Measurements from ENCODE around the gene GALT.
"Not testable (repeated sequence)": the region's sequence is repeated elsewhere in the genome, so short reads cannot be mapped to it uniquely, and the experiment has no call there.

GALT gene

DNA sequence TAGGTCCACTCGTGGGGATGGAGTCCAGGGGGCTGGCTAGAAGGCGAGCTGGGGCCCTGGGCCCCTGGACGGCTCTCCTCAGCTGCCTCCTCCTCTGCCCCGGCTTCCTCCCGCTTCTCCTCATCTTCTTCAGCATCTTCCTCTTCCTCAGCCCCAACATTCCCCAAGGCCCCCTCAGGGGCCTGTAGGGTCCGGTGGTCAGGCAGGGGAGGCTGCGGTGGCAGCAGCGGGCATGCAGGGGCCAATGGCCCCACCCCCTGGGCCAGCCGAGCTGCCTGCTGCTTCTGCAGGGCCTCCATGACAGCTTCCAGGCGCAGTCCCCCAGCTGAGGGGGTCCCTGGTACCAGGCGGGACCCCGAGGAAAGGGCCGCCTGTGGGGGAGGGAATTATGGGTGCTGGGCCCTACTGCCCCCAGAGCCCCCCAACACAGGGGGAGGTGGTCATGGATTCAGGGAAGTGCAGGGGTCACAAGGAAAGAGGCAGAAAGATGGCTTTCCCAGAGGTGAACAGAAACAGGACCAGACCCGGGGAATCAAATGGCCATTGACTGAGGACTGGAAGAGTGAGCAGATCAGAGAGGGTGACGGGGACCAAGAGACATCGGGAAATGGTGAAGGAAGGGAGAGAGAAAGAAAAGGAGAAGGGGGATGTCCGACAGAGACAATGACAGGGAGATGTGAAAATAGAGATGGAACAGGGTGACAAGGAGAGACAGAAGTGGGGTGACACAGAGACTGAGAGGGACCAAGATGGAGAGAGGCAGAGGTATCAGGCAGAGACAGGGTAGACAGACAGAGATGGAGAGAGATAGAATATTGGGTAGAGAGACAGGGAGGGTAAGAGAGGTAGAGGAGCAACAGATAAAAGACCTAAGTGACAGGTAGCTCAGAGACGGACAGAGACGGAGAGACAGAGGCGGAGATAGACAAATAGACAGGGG, 18.5 kb upstream of the GALT start:
- no peak for DNase-seq

DNA sequence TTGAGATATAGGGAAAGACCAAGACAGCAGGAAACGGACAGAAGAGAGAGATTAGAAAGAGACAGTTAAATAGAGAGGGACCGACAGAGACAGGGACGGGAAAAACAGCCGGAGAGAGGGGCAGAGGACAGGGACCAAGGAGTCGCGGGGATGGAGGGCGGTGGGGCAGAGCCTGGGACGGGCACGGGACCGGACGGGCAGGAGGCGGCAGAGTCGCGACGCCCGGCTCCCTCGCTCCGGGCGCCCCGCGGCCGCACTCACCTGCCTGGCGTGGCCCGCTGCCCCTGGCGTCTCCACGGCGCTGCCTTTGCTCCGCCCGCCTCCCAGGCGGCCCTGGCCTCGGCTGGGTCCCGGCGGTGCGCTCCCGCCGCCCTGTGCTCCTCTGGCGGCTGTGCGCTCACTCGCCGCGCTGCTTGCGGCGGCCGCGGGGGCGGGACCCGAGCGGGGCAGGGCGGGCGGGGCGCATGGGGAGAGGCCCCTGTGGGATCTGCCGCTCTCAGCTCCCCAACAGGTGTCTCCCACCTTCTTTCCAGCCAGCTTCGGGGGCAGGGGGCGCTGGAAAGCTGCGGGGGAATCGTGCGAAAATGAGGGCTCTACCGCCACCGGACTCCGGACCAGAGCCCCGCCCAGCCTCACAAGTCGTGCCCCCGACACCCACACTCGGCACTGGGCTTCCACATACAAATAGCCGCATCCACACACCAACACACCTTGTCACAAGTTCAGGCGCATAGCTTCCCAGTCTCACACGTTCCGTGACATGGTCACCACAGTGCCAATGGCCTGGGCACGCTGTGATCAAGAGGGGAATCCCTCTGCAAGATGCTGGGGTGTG, 17.6 kb upstream of the GALT start, which contains the start of gene ARID3C:
TSS of gene ARID3C (minus strand) at position 411 of the 835 bp plus-strand sequence. CDS start 1,052 bp downstream, outside the sequence.
- peak; percentile 59 for DNase-seq

DNA sequence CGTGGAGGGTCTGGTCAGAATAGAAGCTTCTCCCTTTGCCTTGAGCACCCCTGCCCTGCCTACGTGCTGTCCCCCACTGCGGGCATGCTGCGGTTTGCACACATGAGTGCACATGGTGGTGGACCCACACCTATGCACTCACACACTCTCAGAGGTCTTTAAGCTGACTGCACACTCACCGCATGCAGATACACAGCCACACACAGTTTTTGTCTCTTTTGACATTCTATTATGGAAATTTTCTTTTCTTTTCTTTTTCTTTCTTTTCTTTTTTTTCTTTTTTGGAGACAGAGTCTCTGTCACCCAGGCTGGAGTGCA, 17.0 kb upstream of the GALT start:
- no peak for DNase-seq

DNA sequence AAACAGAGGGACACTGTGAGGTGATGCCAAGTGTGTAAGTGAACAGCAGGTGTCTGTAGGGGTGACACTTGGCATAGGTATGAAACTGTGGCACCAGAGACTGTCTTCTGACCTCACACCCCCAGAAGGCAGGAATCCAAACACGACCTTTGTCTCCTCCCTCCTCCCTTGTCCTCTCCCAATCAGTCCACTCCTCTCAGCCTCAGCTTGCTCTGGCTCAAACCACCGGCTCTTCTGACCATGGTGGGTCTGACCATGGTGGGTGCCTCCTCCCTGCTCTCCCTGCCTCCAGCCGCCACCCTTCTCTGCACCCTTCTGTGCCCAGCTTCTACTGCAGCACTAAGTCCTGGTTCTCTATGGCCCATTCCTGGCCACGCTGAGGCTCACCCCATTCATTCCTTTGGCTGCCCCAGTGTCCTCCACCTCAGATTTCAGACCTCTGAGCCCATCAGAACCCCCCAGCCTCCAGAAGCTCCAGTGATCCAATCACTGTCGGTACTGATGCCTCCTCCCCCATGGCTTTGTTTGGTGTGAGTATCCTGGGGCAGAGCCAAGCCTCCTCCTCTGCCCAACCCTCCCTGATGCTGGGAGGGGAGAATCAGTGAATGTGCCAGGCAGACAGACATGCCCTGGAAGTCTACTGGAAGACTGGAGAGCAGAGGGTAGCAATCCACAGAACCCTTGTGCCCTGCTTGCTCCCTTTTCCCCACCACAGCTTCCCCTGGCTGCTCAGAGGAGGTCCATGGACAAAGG, 15.9 kb upstream of the GALT start:
- no peak for DNase-seq

DNA sequence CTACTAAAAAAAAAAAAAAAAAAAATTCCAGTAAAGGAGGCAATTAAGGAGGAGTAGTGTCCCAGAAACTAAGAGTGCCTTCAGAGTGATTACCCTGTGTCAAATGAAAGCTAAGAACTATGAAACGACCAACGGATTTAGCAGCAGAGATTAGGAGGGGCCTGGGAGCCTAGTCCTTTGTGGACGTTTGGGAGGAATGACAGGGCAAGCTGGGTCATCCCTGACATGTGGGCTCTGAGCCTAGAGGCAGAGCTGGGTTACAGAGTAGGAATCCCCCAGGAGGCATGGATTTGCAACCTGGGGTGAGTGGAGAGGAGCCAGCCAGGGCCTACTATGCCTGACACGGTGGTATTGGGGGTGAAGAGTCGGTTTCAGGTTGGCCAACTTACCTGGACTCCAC, 13.3 kb upstream of the GALT start:
- no peak for DNase-seq

DNA sequence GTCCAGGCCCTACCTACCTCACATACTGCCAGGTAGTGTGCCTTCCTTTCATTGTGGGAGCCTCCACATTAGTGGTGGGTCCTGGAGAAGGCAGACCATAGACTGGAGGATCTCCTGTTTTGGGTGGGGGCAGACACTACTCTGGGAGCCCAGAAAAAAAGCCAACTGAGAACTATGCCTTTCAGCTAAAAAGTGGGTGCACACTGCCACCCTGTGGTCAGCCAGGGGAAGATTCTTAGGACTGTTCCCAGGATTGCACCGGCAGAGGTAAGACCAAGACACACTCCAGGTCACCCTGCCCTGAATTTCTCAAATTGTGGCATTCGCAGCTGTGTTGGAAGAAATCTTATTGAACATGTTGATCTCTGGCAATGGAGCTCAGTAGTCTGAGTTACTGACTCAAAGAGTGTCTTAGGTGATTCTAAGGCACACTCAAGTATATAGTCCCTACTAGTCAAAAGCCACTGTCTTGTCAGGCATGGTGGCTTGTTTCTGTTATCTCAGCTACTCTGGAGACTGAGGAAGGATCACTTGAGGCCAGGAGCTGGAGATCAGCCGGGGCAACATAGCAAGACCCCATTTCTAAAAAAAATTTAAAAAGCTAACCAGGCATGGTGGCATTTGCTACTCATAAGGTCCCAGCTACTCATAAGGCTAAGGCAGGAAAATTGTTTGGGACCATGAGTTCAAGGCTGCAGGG, 12.5 kb upstream of the GALT start:
- peak; percentile 86 for DNase-seq

DNA sequence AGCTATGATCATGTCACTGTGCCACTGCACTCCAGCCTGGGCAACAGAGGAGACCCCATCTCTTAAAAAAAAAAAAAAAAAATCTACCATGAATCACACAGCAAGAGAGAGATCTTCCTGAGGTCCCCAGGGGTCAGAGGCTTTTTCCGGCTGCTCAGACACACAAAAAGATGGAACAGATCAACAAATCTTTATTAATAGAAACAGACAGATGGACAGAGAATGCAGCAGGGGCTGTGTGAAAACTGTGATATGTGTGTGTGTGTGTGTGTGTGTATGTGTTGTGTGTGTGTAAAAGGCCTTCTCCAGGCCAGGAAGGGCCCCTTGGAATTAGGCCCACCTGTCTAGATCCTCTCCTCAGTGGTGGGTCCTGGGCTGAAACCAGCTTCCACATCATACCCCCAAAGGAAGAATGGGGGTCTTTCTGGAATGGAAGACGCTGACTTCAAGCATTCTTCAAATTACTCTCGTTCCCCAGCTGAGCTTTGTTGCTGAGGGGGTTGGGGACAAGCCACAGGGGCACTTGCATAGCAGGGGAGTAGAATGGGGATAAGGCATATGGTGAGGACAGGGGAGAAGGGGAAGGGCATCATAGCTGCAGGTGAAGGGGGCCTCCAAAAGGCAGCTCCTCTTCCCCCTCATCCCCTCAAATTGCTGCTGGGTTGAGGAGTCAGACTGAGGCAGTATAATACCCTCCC, 11.8 kb upstream of the GALT start:
- DNase-seq: no peak

DNA sequence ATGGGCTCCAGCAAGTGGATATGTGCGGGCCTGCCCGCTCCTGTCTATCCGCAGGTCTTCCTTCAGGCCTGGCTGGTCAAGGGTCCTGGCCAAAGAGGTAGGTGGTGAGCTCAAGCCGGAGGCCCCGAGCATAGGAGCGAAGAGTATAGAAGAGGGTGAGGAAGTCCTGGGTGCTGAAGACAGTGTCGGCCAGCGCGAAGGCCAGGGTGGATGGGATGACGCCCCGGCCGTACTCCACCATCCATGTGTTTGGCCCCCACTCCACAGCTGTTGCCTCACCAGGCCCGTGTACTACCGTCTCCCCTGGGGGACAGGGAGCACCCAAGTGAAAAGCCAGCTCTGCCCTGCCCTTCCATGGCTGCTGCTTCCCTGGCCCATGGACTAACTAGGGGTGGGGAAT, 10.9 kb upstream of the GALT start:
- DNase-seq: no peak

DNA sequence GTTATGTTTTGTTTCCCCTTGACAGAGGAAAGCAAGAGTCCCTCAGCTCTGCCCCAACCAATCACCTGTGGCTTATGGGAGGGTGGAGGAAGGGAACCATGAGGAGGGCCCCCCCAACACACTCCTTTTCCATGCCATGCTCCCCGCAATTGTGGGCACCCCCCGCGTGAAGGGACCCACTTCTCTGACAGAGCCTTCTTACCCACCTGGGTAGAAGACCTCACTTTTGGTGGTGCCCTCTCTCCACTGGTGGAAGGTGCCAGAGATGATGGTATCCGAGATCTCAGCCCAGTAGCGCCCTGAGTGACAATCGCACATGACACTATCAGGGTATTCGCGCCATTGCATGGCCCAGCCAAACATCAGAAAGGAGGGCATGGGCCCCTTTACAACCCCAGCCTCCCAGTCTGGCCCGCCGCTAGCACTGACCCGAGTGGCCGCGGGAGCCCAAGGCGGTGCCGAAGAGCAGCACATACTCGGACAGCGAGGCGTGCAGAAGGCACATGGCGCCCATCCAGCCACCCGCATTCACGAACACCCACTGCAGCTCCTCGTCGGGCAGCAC, 9.6 kb upstream of the GALT start:
- peak; percentile 12 for DNase-seq

DNA sequence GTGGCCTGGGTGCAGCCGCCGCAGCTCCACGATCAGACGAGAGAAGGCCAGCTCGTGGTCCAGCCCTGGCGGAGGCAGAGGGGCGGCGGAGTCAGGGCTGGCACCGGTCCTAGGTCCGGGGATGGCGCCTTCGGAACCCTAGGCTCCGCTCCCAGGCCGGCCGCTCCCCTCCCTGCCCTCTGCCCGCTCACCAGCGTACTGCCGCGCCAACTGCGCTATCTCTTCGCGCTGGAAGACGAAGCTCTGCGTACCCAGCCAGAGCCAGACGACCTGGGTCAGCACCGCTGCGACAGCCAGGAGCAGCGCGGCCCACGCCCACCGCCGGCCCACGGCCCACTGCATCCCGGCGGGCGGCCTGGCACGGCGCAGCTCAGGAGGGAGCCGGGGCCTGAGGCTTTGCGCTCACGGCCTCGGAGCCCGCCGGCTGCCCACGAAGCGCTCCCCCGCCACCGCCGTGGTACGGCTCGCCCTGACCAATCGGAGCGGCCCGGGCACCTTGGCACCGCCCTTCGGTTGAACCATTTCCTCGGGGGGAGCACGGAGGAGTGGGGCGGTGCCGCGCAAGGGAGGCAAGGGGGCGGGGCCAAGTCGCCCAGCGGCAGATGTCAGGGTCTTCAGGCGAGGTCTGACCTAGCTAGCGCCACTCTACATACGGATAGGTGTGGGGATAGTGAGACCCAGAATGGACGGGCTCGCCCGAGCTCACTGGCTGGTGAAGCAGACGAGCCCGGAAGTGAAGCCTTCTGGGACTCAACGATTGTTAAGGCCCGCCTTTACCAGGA, 8.9 kb upstream of the GALT start, which contains the start of gene SIGMAR1:
TSS of gene SIGMAR1 (minus strand) at position 432 of the 782 bp plus-strand sequence. CDS start at position 342, 90 bp downstream.
- peak; percentile 95 for DNase-seq

DNA sequence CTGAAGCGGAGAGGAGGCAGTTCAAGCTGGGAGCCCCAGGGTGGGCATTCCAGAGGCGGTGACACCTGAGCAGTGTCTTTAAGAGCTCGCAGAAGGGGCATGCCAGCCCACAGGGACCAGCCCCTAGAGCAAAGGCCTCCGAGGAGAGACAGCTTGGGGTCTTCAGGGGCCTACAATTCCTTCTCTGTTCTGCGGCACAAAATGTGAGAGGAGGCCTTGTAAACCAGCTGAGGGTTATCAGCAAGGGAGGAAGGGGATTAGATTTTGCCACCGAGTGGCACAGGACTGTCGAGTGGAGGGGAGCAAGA, 8.4 kb upstream of the GALT start:
- DNase-seq: peak; percentile 15

DNA sequence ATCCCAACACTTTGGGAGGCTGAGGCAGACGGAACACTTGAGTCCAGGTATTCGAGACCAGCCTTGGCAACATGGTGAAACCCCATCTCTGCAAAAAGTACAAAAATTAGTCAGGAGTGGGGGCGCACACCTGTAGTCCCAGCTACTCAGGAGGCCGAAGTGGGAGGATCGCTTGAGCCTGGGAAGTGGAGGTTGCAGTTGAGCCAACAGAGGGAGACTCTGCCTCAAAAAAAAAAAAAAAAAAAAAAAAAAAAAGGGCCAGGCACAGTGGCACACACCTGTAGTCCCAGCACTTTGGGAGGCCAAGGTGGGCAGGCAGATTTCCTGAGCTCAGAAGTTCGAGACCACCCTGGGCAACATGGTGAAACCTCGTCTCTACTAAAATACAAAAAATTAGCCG, 7.2 kb upstream of the GALT start:
- DNase-seq: not testable (repeated sequence)

DNA sequence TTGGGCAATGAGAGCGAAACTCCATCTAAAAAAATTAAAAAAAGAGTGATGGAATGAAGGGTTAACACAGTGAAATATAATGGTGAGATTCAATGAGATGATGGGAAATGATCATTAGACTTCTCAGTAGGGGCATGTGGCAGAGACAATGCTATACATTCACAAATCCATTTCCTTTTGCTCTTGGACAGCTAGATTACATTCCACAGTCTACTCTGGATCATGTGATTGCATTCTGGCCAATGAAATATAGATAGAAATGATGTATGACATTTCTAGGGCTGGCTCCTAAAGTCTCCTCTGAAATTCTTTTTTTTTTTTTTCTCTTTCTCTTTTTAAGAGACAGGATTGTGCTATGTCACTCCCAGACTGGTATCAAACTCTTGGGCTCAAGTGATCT, 3.8 kb upstream of the GALT start:
- DNase-seq: no peak

DNA sequence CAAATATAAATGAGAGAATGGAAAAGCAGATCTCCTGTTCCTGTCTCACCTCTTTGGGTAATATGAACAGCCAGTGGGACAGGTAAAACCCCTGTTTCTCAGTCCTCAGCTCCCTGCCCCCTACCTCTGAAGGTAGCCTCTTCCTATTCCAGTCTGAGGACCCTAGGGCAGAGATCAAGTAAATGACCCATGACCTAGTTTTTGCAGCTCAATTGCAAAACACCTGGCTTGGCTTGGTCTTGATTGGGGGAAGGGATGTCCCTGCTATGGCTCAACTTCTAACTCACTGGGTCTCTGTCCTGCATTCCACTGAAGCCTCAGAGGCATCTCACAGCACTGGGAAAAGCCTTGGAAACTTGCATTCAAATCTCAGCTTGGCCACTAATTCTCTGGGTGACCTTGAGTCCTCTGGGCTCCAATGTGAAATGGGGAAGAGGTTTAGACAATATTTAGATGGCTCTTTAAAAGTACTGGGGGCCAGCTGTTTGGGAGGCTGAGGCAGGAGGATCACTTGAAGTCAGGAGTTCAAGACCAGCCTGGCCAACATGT, 1.6 kb upstream of the GALT start:
- DNase-seq: no peak

DNA sequence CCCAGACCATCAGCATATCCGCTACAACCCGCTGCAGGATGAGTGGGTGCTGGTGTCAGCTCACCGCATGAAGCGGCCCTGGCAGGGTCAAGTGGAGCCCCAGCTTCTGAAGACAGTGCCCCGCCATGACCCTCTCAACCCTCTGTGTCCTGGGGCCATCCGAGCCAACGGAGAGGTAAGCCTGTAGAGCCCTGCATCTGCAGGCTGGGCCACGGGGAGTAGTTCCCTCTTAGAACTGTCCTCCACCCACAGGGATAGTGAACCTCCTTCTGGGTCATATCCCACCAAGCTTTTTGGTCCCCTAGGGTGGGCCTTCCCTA, 569 bp downstream of the GALT start:
- no peak for DNase-seq

DNA sequence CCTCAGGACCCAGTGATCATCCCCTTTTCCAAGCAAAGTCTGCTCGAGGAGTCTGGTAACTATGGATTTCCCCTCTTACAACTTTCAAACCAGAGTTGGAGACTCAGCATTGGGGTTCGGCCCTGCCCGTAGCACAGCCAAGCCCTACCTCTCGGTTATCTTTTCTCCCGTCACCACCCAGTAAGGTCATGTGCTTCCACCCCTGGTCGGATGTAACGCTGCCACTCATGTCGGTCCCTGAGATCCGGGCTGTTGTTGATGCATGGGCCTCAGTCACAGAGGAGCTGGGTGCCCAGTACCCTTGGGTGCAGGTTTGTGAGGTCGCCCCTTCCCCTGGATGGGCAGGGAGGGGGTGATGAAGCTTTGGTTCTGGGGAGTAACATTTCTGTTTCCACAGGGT, 1.2 kb downstream of the GALT start:
- DNase-seq: peak; percentile 21

DNA sequence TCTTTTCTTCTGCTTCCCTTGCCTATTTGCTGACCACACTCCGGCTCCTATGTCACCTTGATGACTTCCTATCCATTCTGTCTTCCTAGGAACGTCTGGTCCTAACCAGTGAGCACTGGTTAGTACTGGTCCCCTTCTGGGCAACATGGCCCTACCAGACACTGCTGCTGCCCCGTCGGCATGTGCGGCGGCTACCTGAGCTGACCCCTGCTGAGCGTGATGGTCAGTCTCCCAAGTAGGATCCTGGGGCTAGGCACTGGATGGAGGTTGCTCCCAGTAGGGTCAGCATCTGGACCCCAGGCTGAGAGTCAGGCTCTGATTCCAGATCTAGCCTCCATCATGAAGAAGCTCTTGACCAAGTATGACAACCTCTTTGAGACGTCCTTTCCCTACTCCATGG, 2.2 kb downstream of the GALT start:
- DNase-seq: no peak

DNA sequence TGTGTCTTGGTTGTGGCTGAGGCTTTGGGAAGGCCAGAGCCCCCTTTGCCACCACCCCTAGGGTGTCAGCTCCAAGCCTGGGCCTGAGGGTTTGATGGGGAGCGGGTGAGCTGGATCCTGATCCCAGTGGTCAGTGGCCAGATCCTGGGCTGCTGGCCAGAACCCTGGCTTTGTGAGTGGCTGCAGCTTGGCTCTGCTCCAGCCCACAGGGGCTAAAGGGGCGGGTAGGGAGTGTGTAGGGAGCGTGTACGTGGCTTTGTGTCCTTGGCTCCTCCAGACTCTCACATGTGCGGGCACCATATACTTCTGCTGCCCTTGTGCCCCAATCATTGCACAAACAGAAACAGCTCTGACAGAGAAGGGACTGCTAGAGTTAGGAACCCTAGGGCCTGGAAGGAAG, 4.3 kb downstream of the GALT start:
- DNase-seq: no peak

DNA sequence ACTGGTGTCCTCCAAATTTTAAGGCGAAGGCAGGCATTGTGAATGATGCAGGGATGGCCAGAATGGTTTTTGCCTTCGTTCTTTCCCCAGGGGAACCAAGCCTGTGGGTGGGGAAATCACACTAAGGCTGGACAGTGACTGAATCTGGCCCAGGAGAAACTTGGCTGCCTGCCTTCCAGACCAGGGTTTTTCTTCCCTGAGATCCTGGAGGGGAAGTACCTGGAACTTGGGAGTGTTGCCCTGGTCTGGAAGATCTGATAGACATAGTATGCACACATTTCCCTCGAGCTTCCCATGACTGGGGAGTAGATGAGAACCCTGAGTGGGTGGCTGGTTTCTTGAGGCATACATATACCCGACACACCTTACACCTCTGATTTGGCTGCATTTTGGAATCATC, 4.8 kb downstream of the GALT start:
- no peak for DNase-seq

DNA sequence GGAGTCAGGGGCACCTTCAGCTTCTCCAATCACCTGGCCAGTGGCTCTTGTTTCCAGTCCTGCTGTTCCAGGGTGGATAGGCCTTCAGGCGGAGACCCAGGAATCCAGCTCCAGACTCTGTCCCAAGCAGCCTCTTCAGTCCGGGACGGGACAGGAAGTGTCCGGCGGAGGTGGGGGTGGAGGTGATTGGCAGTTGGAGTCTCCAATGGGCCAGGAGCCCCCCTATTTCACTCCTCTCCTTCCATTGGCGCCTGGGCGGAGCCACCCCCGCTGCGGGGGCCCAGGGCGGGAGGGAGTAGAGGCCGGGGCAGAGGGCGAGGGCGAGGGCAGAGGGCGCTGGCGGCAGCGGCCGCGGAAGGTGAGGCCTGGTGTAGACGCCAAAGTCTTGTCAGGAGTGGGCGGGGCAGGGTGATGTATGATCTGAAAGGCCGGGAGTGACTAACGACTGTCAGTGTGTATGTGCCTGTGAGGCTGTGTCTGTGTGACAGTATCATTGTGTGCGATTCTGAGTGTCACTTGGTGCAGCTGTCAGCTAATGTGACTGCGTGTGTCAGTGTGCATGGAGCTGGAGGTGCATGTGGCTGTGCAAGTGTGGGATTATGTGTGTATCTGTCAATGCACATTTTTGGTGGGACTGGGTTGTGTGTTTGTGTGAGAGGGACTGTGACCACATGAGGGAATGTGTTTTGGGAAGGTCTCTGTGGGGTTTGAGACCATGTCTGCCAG, 5.6 kb downstream of the GALT start, which contains the start of gene IL11RA:
TSS of gene IL11RA (plus strand) at position 310 of the 726 bp plus-strand sequence. CDS start 3,033 bp downstream, outside the sequence.
- DNase-seq: peak; percentile 71

Measured in CD4-positive, alpha-beta T cell treated with Interleukin-6 for 4 hours (primary cell).